ENCODE measurements around the gene PALLD. TPM values are rescaled to one million over a fixed set of nuclear protein-coding genes. Genes with fewer than 3 reads are reported as not detected.

The PALLD gene
- total RNA-seq, 4 donors from 2014 or later, result 1,903 to 3,507 (median 2,130) TPM

GRCh38 chr4:168751263-168752225, 254.7 kb downstream of the PALLD start:
- intact Hi-C loops (cut with DNase I), result no loop called here
- Histone ChIP-seq H3K27me3 (no peaks in the 10 kb centered on the region), H3K27ac (replicated peaks in 1 of 4) (no peak overlapping the region), H3K4me3 (no peak overlapping the region), H3K4me1 (peaks cover 0 to 11% (median 8%) of the 10 kb centered on the region in 4 donors), H3K36me3 (no peaks in the 10 kb centered on the region), H3K9me3 (no peaks in the 10 kb centered on the region)
- DNase-seq (ENCODE audit: extremely low spot score), result no peak
- WGBS, result 68% methylated on average over 12 of the region's 12 CpGs
- TF ChIP-seq EP300 (IDR thresholded peaks at IDR 0.05) (no peak), POLR2AphosphoS5 (IDR thresholded peaks at IDR 0.05) (no peak), CTCF (IDR thresholded peaks at IDR 0.05) (no peak), POLR2A (IDR thresholded peaks at IDR 0.05; ENCODE audit: low read depth) (no peak)

DNA sequence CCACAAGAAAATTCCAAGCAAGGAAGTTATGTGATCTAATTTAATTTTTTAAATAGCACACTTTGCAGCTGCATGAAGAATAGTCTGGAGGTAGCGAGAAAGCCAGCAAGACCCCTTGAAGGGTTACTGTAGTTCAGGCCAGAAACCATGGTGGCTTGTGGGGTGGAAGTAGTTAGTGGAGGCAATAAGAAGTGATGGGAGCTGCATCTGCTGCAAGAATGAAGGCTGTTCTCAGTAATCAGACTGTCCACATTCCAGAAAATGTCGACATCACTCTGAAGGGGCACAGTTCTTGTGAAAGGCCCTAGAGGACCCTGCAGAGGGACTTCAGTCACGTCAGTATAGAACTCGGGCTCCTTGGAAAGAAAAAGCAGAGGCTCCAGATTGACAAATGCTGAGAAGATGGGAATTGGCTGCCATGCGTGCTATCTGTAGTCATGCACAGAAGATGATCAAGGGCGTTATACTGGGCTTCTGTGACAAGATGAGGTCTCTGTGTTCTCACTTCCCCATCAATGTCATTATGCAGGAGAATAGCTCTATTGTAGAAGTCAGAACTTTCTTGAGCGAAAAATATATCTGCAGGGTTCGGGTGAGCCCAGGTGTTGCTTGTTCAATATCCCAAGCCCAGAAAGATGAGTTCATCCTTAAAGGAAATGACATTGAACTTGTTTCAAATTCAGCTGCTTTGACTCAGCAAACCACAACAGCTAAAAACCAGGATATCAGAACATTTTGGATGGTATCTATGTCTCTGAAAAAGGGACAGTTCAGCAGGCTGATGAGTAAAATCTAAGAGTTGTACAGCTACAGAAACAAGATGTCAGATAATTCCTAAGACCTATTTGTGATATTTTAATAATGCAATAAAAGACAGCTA, 259.0 kb downstream of the PALLD start:
- 86% methylated on average over 8 of the region's 8 CpGs for WGBS
- Histone ChIP-seq H3K9me3 (no peaks in the 10 kb centered on the region), H3K36me3 (no peaks in the 10 kb centered on the region), H3K4me1 (peaks cover 0 to 22% (median 19%) of the 10 kb centered on the region in 4 donors), H3K27me3 (no peaks in the 10 kb centered on the region), H3K4me3 (no peak overlapping the region), H3K27ac (replicated peaks in 1 of 4) (no peak overlapping the region)
- no peak for DNase-seq (ENCODE audit: extremely low spot score)
- intact Hi-C loops (cut with DNase I), result no loop called here
- TF ChIP-seq CTCF (IDR thresholded peaks at IDR 0.05) (no peak), POLR2AphosphoS5 (IDR thresholded peaks at IDR 0.05) (no peak), EP300 (IDR thresholded peaks at IDR 0.05) (no peak), POLR2A (IDR thresholded peaks at IDR 0.05; ENCODE audit: low read depth) (no peak)

- no peaks in the 10 kb centered on the region for H3K27me3 ChIP-seq
- 98% methylated on average over 3 of the region's 8 CpGs for WGBS
- no peak overlapping the region for H3K4me3 ChIP-seq
- H3K4me1 ChIP-seq, result peaks cover 0 to 16% (median 12%) of the 10 kb centered on the region in 4 donors
- H3K36me3 ChIP-seq, result no peaks in the 10 kb centered on the region
- H3K27ac ChIP-seq (replicated peaks in 1 of 4), result peak overlapping the region in 2 of 4 donors; percentile 1 to 51
- H3K9me3 ChIP-seq, result no peaks in the 10 kb centered on the region
- TF ChIP-seq POLR2A (IDR thresholded peaks at IDR 0.05; ENCODE audit: low read depth), result no peak
- TF ChIP-seq POLR2AphosphoS5 (IDR thresholded peaks at IDR 0.05), result no peak
- no peak for TF ChIP-seq CTCF (IDR thresholded peaks at IDR 0.05)
- TF ChIP-seq EP300 (IDR thresholded peaks at IDR 0.05), result no peak
- DNase-seq (ENCODE audit: extremely low spot score), result no peak
- intact Hi-C loops (cut with DNase I), result no loop called here
Measured at GRCh38 chr4:168757500-168757899, 260.6 kb downstream of the PALLD start.

GRCh38 chr4:168758351-168758876, 261.6 kb downstream of the PALLD start:
- WGBS, result 48% methylated on average over 4 of the region's 4 CpGs
- H3K27ac ChIP-seq (replicated peaks in 1 of 4), result peak overlapping the region in 3 of 4 donors; percentile 1 to 51 (median 32)
- no peaks in the 10 kb centered on the region for H3K36me3 ChIP-seq
- intact Hi-C loops (cut with DNase I), result no loop called here
- H3K4me1 ChIP-seq, result peaks cover 0 to 16% (median 12%) of the 10 kb centered on the region in 4 donors
- no peaks in the 10 kb centered on the region for H3K9me3 ChIP-seq
- TF ChIP-seq CTCF (IDR thresholded peaks at IDR 0.05) (no peak), POLR2A (IDR thresholded peaks at IDR 0.05; ENCODE audit: low read depth) (no peak)
- no peaks in the 10 kb centered on the region for H3K27me3 ChIP-seq
- H3K4me3 ChIP-seq, result no peak overlapping the region
- DNase-seq (ENCODE audit: extremely low spot score), result no peak
